ENCODE measurements around the gene OPTN.

DNA sequence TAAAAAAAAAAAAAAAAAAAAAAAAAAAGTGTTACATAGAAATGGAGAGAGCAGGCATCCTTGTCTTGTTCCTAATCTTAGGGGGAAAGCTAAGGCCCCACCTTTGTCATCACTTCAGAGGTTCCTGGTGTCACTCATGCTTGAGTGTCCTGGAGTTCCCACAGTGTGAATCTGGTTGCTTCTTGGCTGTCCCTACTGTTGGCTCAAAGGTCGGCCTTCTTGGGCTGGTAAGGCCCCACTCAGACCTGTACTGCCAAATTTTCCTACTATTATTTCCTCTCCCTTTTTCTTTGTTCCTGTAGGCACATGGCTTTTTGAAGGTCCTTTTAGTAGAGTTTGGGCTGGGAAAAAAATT is 21.5 kb downstream of the OPTN start:
- TF ChIP-seq, protein P1, sequence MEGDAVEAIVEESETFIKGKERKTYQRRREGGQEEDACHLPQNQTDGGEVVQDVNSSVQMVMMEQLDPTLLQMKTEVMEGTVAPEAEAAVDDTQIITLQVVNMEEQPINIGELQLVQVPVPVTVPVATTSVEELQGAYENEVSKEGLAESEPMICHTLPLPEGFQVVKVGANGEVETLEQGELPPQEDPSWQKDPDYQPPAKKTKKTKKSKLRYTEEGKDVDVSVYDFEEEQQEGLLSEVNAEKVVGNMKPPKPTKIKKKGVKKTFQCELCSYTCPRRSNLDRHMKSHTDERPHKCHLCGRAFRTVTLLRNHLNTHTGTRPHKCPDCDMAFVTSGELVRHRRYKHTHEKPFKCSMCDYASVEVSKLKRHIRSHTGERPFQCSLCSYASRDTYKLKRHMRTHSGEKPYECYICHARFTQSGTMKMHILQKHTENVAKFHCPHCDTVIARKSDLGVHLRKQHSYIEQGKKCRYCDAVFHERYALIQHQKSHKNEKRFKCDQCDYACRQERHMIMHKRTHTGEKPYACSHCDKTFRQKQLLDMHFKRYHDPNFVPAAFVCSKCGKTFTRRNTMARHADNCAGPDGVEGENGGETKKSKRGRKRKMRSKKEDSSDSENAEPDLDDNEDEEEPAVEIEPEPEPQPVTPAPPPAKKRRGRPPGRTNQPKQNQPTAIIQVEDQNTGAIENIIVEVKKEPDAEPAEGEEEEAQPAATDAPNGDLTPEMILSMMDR (IDR thresholded peaks at IDR 0.05), result no peak
- TF ChIP-seq EP300 (IDR thresholded peaks at IDR 0.05), result no peak

Data from gastroesophageal sphincter (tissue), 3 donors.